BLaER1 (cell line): ENCODE measurements around the gene KLF13.
A peak's percentile ranks its signal among the peaks of the same experiment; 100 is the strongest.

Experiments
- H3K27ac ChIP-seq: shearing (Covaris generic); formaldehyde crosslinking; 2 replicates; pipeline ENCODE4 v1.8.1; 2022
- H3K27me3 ChIP-seq: shearing (Covaris generic); formaldehyde crosslinking; 2 replicates; pipeline ENCODE4 v1.8.1; 2022
- H3K36me3 ChIP-seq: shearing (Covaris generic); formaldehyde crosslinking; 2 replicates; pipeline ENCODE4 v1.8.1; 2022
- H3K4me1 ChIP-seq: shearing (Covaris generic); formaldehyde crosslinking; 2 replicates; pipeline ENCODE4 v1.8.1; 2022
- H3K4me2 ChIP-seq: shearing (Covaris generic); formaldehyde crosslinking; 2 replicates; pipeline ENCODE4 v1.8.1; 2022
- H3K4me3 ChIP-seq: shearing (Covaris generic); formaldehyde crosslinking; 2 replicates; pipeline ENCODE4 v1.8.1; 2022
- H3K9ac ChIP-seq: shearing (Covaris generic); formaldehyde crosslinking; 2 replicates; pipeline ENCODE4 v1.8.1; 2022
- H3K9me3 ChIP-seq: shearing (Covaris generic); formaldehyde crosslinking; 2 replicates; pipeline ENCODE4 v1.8.1; 2022
- H4K20me1 ChIP-seq: shearing (Covaris generic); formaldehyde crosslinking; 2 replicates; pipeline ENCODE4 v1.8.1; 2022
- Cebpa-rat ChIP-seq: shearing (Covaris generic); IDR thresholded peaks from 2 replicates; pipeline ENCODE4 v1.8.1; 2022

KLF13 gene

GRCh38 chr15:31324806-31325594, 1.6 kb upstream of the KLF13 start:
- Histone ChIP-seq H4K20me1 (peaks cover 21% of the 10 kb centered on the region), H3K9ac (peak overlapping the region; percentile 95), H3K4me1 (peaks cover 56% of the 10 kb centered on the region), H3K27me3 (no peaks in the 10 kb centered on the region), H3K36me3 (0 out of 2 replicates have a peak, but pooled peaks cover under 1% of the 10 kb centered on the region), H3K27ac (peak overlapping the region; percentile 99), H3K4me2 (peak overlapping the region; percentile 96), H3K4me3 (peak overlapping the region; percentile 83), H3K9me3 (peaks cover 5% of the 10 kb centered on the region; the same call in 1 of the 2 replicates)
- TF ChIP-seq Cebpa-rat: no peak

DNA sequence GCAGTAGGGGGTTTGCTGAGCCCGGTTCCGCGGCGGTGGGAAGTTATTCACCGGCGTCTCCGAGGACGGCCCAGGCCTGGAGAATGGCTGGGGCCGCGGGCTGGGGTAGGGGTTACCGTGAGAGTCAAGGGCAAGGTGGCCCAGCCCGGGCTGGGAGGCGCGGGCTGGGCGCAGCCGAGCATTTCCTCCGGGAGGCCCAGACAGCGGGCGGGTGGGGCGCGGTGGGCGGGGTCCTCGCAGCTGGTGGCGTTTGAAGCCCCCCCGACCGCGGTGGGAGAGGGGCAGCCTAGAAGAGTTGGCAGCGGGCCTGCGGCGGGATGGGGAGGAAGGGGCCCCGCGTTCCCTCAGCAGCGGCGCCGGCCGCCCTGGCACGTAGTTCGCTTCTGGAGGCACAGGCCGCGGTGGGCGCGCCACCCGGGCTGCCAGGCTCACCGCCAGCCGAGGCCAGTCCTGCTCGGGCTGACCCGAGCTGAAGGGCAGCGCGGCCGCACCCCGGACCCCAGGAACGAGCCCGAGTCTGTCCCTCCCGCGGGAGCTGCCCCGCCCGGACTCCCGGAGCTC, 960 bp upstream of the KLF13 start:
- peak overlapping the region; percentile 83 for H3K4me3 ChIP-seq

GRCh38 chr15:31326875-31327668, 437 bp downstream of the KLF13 start:
- H3K4me3 ChIP-seq: peak overlapping the region; percentile 83
- no peak for TF ChIP-seq Cebpa-rat
- H3K36me3 ChIP-seq: peaks cover 10% of the 10 kb centered on the region; the same call in 1 of the 2 replicates
- H3K9me3 ChIP-seq: no peaks in the 10 kb centered on the region
- peak overlapping the region; percentile 91 for H3K9ac ChIP-seq
- H3K4me2 ChIP-seq: peak overlapping the region; percentile 93
- H3K27me3 ChIP-seq: no peaks in the 10 kb centered on the region
- peak overlapping the region; percentile 95 for H3K27ac ChIP-seq
- peaks cover 42% of the 10 kb centered on the region for H4K20me1 ChIP-seq
- peaks cover 65% of the 10 kb centered on the region for H3K4me1 ChIP-seq

More for the DNA sequence above, 960 bp upstream of the KLF13 start:
- TF ChIP-seq Cebpa-rat: no peak
- peaks cover 28% of the 10 kb centered on the region for H4K20me1 ChIP-seq
- peaks cover 56% of the 10 kb centered on the region for H3K4me1 ChIP-seq
- peak overlapping the region; percentile 95 for H3K9ac ChIP-seq
- H3K27ac ChIP-seq: peak overlapping the region; percentile 99
- H3K27me3 ChIP-seq: no peaks in the 10 kb centered on the region
- peaks cover 7% of the 10 kb centered on the region; the same call in 1 of the 2 replicates for H3K36me3 ChIP-seq
- peaks cover 5% of the 10 kb centered on the region; the same call in 1 of the 2 replicates for H3K9me3 ChIP-seq
- peak overlapping the region; percentile 96 for H3K4me2 ChIP-seq

GRCh38 chr15:31327669-31328427, 1.2 kb downstream of the KLF13 start:
- Histone ChIP-seq H3K27ac (peak overlapping the region; percentile 95), H3K4me2 (peak overlapping the region; percentile 93), H3K36me3 (peaks cover 10% of the 10 kb centered on the region; the same call in 1 of the 2 replicates), H3K9ac (peak overlapping the region; percentile 91), H3K4me3 (peak overlapping the region; percentile 83), H3K9me3 (no peaks in the 10 kb centered on the region), H3K27me3 (no peaks in the 10 kb centered on the region), H3K4me1 (peaks cover 65% of the 10 kb centered on the region), H4K20me1 (peaks cover 50% of the 10 kb centered on the region)
- no peak for TF ChIP-seq Cebpa-rat

GRCh38 chr15:31328428-31328968, 1.9 kb downstream of the KLF13 start:
- Histone ChIP-seq H3K27ac (peak overlapping the region; percentile 95), H3K4me1 (peaks cover 68% of the 10 kb centered on the region)
- no peak for TF ChIP-seq Cebpa-rat

GRCh38 chr15:31328969-31329639, 2.5 kb downstream of the KLF13 start:
- Histone ChIP-seq H4K20me1 (peaks cover 62% of the 10 kb centered on the region), H3K9ac (peak overlapping the region; percentile 91), H3K4me2 (peak overlapping the region; percentile 93), H3K4me3 (peak overlapping the region; percentile 83), H3K9me3 (no peaks in the 10 kb centered on the region), H3K4me1 (peaks cover 68% of the 10 kb centered on the region), H3K27ac (peak overlapping the region; percentile 95), H3K36me3 (peaks cover 10% of the 10 kb centered on the region; the same call in 1 of the 2 replicates), H3K27me3 (no peaks in the 10 kb centered on the region)
- no peak for TF ChIP-seq Cebpa-rat

More at GRCh38 chr15:31328428-31328968, 1.9 kb downstream of the KLF13 start:
- Histone ChIP-seq H3K9me3 (no peaks in the 10 kb centered on the region), H3K9ac (peak overlapping the region; percentile 91), H3K4me3 (peak overlapping the region; percentile 83), H3K4me2 (peak overlapping the region; percentile 93), H3K36me3 (peaks cover 10% of the 10 kb centered on the region; the same call in 1 of the 2 replicates), H4K20me1 (peaks cover 56% of the 10 kb centered on the region), H3K27me3 (no peaks in the 10 kb centered on the region)

- no peak for TF ChIP-seq Cebpa-rat
- H3K4me3 ChIP-seq: peak overlapping the region; percentile 83
Measured at GRCh38 chr15:31329640-31330010, 3.0 kb downstream of the KLF13 start.

DNA sequence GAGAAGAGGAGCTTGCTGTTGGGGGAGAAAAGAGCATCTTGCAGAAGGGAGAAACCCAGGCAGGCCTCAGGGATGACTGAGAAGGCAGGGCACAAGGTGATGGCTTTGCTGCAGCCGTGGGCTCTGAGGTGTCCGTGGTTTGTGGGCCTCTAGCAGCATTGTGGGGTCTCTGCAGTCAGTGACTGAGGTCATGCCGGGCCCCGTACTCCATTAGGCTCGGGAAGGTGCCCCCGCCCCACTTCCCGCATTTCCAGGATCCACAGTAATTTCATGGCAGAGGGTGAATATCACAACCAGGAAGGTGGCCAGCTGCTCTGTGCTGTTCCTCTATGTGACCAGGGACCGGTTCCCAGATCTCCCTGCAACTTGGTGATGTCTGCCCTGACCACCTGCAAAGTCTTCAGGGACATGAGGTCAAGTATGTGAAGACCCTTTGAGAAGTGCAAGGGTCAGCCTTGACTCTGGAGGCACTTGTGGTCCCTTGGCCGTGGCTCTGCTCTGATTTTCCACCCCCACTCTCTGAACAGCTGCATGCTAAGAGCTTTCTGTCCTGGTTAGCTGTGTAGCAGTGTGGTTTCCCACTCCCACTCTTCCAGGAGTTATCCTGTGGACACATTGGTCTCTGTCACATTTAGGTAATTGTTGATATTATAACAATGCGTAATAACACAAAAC, 3.6 kb downstream of the KLF13 start:
- no peaks in the 10 kb centered on the region for H3K27me3 ChIP-seq
- no peaks in the 10 kb centered on the region for H3K9me3 ChIP-seq
- peak overlapping the region; percentile 95 for H3K27ac ChIP-seq
- H4K20me1 ChIP-seq: peaks cover 74% of the 10 kb centered on the region
- TF ChIP-seq Cebpa-rat: no peak
- peak overlapping the region; percentile 93 for H3K4me2 ChIP-seq
- H3K36me3 ChIP-seq: peaks cover 10% of the 10 kb centered on the region; the same call in 1 of the 2 replicates
- H3K4me3 ChIP-seq: peak overlapping the region; percentile 83; the same call in 1 of the 2 replicates
- H3K9ac ChIP-seq: peak overlapping the region; percentile 91
- H3K4me1 ChIP-seq: peaks cover 68% of the 10 kb centered on the region

More at GRCh38 chr15:31329640-31330010, 3.0 kb downstream of the KLF13 start:
- Histone ChIP-seq H3K9me3 (no peaks in the 10 kb centered on the region), H3K4me2 (peak overlapping the region; percentile 93), H3K36me3 (peaks cover 10% of the 10 kb centered on the region; the same call in 1 of the 2 replicates), H3K27ac (peak overlapping the region; percentile 95; the same call in 1 of the 2 replicates), H3K27me3 (no peaks in the 10 kb centered on the region), H3K4me1 (peaks cover 68% of the 10 kb centered on the region), H4K20me1 (peaks cover 68% of the 10 kb centered on the region), H3K9ac (peak overlapping the region; percentile 91)
